ENCODE data around the gene FBXO45.
A peak's percentile ranks its signal among the peaks of the same experiment; 100 is the strongest.
"Not testable (repeated sequence)": the region's sequence is repeated elsewhere in the genome, so short reads cannot be mapped to it uniquely, and the experiment has no call there.

Gene FBXO45

DNA sequence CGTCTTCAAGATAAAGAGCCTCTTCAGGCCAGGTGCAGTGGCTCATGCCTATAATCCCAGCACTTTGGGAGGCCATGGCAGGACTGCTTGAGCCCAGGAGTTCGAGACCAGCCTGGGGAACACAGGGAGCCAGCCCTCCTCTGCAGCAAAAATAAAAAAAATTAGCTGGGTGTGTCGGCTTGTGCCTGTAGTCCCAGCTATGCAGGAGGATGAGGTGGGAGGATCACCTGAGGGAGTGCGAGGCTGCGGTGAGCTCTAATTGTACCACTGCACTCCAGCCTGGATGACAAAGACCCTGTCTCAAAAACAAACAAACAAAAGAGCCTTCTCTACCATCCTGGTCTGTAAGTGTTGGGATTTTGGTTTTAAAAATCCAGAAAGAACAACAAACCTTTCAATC, 11.2 kb upstream of the FBXO45 start:
- no peak for DNase-seq (ENCODE audit: low read depth)

DNA sequence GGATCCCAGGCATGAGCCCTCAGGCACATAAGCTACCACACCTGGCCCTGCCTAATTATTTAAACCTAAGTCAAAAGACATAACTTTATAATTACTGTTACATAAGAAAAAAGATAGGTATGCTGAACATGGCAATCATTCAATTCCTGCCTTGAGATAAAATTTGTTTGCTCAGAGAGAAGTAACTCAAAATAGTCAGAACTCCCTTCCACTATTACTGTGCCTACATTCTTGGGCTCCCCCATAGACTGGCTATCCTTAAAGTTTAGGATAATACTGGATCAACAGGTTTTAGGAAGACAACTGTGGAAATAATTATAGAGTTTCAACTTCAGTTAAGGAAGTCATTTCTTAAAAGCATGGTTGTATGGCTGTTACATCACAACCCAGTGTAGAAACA, 10.0 kb upstream of the FBXO45 start:
- DNase-seq (ENCODE audit: low read depth) = no peak

DNA sequence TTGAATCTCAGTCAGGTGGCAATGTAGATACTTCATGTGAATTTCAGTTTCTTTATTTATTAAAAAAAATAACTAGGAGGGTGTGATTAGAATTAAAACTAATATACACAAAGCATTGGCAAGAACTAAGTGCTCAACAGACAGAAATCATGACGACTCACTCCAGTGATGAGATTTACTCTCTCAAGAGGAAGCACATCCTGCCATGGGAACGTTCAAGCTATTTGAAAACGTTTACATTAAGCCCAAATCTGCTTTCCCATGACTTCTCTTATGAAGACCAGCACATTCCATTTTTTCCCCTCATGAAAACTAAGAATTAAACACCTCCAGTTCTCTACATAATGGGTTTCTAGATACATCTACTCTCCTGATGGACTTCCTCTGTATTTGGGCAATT, 8.6 kb upstream of the FBXO45 start:
- no peak for DNase-seq (ENCODE audit: low read depth)

DNA sequence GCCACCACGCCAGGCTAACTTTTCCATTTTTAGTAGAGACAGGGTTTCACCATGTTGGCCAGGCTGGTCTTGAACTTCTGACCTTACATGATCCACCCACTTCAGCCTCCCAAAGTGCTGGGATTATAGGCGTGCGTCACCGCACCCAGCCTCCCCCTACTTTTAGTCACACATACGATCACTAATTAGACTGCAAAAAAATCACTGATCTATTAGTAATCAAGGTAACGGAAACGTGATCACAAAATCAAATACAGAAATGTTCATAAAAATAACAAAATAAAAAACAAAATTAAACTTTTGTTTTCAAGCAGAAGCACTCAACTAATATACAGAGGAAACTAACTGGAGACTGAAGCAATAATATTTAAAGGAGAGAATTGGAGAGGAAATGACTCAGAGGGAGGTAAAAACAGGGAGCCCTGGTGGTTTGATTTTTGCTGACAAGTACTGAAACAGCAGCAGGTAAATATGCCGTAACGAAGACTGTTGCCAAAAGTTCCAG, 4.7 kb upstream of the FBXO45 start:
- DNase-seq (ENCODE audit: low read depth) = peak; percentile 36

DNA sequence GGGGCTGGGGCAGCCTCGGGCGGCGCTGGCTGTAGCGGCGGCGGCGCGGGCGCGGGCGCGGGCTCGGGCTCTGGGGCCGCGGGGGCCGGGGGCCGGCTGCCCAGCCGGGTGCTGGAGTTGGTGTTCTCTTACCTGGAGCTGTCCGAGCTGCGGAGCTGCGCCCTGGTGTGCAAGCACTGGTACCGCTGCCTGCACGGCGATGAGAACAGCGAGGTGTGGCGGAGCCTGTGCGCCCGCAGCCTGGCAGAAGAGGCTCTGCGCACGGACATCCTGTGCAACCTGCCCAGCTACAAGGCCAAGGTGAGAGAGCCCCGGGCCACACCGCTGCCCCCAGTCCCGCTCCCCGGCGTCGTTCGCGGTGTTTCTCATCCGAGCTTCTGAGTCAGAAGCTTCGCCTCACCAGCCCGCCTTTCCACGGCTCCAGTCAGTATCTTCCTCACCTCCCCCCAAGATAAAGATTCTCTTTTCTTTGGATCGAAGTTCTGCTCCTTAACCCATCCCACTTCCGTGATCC, 600 bp downstream of the FBXO45 start:
- DNase-seq (ENCODE audit: low read depth) = peak; percentile 41

DNA sequence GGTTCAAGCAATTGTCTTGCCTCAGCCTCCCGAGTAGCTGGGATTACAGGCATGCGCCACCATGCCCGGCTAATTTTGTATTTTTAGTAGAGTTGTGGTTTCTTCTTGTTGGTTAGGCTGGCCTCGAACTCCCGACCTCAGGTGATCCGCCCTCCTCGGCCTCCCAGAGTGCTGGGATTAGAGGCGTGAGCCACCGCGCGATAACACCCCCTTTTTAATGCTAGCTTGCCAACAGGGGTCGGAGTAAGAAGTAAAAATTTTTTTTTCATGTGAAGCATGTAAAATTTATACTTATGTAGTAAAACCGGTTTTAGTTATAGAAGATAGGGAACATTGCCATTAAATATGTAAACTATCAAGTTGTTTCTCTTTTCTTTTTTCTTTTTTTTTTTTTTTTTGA, 1.9 kb downstream of the FBXO45 start:
- DNase-seq (ENCODE audit: low read depth) = not testable (repeated sequence)

DNA sequence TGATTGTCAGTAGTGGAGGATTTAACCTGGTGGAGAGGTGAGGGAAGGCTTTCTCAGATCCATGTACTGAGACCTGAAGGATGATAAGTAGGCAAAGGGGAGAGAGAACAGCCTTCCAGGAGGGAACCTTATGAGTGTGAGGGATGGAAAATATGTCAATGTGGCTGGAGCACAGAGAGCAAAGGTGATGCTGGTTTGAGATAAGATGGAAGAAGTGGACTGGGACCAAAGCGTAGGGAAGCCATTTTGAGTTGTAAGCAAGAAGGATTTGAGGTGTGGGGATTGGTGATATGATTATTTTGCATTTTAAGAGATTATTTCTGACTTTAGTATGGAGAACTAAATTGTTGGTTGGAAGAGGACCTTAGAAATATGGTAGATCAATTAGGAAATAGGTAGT, 3.9 kb downstream of the FBXO45 start:
- no peak for DNase-seq (ENCODE audit: low read depth)

DNA sequence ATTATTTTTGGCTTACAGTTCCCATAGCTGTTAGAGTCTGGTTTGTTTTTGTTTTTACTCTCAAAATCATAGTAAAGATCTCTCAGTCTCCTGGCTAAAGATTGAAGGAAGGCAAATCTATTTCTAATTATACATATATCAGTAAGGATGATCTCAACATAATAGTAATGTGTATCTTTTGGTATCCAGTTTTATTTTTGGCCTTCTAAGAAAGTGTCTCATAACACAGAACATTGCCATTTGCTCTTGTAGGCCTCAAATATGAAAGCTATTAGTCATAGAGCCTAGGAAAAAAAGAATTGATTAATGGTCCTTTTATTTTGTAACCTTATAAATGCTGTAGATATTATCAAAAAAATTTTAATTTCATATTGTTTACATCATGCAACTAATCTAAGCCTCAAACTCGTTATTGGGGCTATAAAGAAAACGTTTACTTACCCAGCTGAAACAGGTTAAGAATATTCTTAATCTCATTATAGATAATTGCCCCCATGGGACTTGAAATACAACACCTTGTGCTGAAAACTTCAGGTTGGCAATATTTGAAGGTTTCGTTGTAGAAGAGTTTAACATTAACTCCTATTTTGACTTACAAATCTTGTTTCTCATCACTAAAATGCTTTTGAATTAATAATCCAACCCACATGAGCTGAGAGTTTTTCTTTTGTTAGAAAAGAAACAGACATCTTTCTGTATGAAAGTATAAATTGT, 16.7 kb downstream of the FBXO45 start:
- DNase-seq (ENCODE audit: low read depth) = no peak

DNA sequence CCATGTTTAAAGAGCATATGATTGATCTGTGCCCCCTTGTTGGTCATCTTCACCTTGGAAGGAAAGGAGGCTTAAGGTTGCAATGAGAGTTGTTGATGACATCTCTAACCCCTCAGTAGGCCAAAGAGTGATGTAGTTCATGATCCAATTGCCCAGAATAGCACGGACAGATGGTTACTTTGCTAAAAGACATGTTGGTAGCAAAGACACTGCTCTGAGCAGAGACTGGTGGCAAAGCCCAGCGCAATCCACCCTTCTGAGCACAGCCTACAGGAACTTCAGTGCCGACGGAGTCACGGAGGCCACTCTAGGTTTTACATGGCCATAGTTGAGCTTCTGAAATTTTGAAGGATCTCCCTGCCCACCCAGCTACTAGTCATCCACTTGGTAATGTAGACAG, 21.8 kb downstream of the FBXO45 start:
- no peak for DNase-seq (ENCODE audit: low read depth)

DNA sequence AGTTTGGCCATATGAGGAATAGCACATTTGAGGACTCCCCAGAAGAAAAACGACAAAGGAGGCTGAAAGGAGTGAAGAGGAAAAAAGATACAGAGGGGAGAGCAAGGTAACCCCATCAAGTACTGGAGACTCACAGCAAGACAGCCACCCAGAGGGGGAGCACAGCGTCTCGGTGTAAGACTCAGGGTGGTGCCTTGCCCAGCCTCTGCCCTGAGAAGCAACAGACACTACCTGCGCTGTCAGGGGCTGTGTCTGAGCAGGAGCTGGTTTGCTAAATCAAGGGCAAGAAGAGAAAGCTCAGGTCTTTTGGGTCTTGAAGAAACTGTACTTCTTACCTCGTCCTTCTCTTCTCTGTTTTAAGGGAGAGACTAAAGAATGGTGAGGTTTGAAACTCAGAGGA, 27.9 kb downstream of the FBXO45 start:
- no peak for DNase-seq (ENCODE audit: low read depth)

DNA sequence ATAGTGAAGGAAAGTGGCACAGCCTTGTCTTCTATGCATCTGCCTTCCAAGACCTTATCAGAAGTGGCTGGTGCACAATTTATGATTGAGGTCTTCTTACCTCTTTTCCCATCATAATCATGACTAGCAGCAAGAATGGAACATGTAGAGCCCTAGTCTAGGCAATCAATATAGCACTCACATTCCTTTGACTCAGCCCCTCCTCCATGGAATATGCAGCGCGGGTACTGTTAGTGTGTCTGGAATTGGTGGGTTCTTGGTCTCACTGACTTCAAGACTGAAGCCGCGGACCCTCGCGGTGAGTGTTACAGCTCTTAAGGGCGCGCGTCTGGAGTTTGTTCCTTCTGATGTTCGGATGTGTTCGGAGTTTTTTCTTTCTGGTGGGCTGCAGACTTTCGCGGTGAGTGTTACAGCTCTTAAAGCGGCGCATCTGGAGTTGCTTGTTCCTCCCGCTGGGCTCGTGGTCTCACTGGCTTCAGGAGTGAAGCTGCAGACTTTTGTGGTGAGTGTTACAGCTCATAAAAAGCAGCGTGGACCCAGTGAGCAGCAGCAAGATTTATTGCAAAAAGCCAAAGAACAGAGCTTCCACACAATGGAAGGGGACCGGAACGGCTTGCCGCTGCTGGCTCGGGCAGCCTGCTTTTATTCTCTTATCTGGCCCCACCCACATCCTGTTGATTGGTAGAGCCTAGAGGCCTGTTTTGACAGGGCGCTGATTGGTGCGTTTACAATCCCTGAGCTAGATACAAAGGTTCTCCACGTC, 29.7 kb downstream of the FBXO45 start:
- DNase-seq (ENCODE audit: low read depth) = peak; percentile 17

DNA sequence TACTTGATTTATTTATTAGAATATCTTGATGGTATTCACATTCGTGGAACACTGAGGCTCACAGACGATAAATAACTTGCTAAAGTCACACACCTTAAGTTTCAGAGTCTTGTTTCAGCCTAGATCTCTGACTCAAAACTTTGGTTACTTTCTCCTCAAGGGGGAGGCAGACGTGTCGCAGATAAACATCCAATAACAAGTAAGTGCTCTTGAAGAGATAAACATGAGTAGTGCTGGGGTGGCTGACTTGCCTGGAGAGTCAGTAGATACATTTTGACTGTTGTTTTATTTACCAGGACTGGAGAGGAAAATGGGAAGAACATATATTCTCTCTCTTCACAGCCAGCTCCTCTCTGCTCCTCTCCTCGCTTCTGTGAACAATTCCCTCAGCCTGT, 31.3 kb downstream of the FBXO45 start:
- no peak for DNase-seq (ENCODE audit: low read depth)

DNA sequence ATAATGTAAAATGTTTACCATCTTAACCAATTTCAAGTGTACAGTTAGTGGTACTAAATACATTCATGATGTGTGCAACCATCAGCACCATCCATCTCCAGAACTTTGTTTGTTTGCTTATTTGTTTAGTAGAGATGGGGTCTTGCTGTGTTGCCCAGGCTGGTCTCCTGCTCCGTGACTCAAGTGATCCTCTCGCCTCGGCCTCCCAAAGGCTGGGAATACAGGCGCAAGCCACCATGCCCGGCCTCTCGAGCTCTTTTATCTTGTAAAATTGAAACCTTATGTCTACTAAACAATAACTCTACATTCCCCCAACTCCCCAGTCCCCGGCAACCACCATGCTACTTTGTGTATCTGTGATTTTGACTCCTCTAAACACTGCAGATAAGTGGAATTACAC, 31.9 kb downstream of the FBXO45 start:
- DNase-seq (ENCODE audit: low read depth) = no peak

DNA sequence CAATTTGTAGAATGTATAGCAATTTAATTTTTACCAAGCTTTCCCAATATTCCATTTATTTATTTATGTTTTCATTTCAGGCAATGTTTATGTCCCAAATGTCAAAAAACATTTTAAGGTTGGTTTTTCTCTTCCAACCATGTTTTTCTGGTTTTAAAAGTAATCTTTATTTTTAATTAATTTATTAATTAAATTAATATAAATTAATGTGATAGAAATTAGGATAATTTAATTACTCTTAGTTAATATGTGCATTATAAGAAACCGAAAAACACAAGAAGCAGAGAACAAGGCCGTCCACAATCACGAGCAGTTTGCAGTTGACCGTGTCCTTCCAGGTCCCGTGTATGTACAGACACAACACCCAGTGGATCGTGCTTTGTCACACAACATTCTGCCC, 34.2 kb downstream of the FBXO45 start:
- DNase-seq (ENCODE audit: low read depth) = no peak

DNA sequence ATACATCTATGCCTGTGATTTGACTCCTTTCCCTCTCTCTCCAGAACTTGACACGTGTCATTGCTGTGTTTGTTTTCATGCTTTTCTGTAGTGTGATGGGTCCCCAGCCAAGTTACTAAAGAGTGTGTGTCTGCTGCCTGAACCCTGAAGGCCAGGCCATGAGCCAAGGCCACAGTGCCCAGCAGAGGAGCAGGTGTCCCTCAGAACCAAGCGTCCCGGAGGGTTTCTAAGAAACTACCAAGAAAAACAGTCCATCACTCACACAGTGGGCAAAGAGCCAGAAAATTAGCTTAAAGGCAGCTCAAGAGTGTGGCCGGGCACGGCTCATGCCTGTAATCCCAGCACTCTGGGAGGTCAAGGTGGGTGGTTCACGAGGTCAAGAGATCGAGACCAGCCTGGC, 35.2 kb downstream of the FBXO45 start:
- DNase-seq (ENCODE audit: low read depth) = no peak

DNA sequence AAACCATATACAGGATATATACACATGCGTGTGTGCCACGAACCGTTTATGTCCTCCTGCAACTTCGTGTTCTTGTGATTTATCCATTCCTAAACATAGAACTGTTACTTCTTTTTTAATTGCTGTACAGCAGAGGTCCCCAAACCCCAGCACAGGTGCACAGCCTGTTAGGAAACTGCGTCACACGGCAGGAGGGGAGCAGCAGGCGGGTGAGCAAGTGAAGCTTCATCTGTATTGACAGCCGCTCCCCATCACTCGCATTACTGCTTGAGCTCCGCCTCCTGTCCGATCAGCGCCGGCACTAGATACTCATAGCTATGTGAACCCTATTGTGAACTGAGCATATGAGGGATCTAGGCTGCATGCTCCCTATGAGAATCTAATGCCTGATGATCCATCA, 36.1 kb downstream of the FBXO45 start:
- DNase-seq (ENCODE audit: low read depth) = peak; percentile 34

DNA sequence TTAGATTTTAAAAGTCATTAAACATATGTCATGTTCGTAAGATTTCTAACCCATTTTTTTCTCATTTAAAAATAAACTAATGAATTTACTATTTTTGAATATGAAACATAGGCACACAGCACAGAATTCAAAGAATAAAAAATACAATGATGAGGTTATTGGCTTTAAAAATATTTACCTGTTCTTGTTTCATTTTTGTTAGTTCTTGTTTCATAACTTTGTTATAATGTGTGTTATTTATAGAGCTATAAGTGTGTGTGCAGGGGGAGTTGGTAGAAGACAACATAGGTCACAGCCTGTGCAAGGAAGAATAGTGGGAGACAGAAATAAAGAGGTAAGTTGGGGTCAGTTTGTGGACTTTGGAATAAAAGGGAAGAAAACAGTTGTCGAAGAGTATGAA, 40.2 kb downstream of the FBXO45 start:
- DNase-seq (ENCODE audit: low read depth) = no peak

DNA sequence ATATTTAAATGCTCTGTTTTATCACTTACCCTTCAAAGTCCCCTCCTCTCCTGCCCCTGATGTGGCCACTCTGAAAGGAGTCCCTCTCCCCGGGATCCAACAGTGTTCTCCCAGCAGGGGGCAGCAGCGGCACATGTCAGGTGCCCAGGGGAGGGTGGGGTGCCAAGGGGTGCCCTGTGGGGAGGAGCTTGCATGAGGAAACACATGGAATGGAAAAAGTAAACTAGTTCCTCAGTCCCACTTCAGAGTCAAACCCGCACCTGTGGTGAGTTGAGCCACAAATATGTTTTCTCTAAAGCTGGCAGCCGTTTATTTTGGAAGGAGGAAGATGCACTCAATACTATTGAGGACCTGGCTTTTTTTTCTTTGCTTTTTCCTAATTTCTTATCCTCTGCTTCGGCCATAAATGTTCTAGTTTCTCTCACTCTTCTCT, 40.9 kb downstream of the FBXO45 start:
- DNase-seq (ENCODE audit: low read depth) = peak; percentile 78

DNA sequence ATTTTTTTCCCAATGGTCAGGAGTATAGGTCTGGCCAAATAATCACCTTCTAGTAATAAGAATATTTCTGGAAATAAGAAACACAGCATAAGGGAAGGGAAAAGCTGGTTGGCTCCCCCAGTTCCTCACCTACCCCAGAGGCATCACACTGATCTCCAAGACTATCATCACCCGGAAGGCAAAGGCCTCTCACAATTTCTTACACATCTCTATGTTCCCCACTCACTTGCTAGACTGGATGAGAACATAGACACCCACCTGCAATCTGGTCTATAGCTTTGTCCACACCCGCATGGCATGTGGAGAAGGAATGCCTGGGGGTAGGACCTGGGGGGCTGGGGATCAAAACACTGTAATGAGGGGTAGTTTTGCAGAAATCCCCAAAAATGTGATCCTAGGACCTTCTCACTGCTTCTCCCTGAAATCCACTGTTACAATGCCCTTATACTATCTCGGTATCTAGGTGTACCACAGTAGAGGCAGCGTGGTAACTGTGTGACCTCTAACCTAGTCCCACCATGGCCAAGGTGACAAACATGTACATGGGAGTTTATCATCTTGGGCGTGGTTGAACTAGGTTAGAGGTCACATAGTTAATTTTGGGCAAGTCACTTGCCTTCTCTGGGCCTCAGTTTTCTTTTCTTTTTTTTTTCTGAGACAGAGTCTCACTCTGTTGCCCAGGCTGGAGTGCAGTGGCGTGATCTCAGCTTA, 41.5 kb downstream of the FBXO45 start:
- DNase-seq (ENCODE audit: low read depth) = no peak

DNA sequence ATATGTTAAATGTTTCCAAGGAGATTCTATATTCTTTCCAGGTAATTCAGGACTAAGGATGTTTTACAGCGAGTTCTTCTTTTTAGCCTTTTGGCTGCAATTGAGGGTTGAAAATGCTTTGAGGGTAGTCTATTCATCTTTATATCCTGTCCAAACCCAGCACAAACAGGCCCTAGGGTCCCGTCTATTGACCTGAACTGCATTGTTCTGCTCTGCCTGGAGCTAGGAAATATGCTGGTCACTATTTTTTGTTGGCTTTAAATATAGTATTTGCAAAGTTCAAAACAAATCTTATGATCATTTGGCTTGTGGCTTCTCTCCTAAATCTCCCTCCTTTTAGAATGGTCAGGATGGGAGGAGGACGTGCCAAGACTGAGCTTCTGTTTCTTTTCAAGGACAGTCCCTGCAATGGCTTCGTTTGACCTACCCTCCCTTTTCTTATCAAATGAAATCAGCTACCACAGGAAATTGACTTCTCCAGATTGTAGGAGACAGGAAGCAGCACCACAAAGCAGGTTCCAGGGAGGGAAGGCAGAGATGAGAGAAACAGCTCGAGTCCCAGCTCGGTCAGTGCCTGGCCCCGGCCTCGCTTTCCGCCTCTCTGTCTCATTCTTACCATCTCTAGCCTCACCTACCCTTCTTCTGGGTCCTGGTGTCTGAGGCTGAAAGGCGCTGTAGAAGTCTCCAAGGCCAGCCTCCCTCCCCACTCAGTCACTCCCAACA, 43.5 kb downstream of the FBXO45 start:
- DNase-seq (ENCODE audit: low read depth) = no peak

DNA sequence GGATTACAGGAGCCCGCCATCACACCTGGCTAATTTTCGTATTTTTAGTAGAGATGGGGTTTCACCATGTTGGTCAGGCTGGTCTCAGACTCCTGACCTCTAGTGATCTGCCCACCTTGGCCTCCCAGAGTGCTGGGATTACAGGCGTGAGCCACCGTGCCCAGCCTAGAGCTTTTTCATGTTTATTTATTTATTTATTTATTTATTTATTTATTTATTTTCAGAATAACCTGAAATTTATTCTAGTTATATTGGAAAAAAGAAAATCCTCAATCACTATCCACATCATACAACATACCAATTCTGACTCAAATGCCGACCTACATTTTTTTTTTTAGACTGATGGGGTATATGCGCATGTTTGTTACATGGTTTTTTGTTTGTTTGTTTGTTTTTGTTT, 46.8 kb downstream of the FBXO45 start:
- DNase-seq (ENCODE audit: low read depth) = not testable (repeated sequence)

DNA sequence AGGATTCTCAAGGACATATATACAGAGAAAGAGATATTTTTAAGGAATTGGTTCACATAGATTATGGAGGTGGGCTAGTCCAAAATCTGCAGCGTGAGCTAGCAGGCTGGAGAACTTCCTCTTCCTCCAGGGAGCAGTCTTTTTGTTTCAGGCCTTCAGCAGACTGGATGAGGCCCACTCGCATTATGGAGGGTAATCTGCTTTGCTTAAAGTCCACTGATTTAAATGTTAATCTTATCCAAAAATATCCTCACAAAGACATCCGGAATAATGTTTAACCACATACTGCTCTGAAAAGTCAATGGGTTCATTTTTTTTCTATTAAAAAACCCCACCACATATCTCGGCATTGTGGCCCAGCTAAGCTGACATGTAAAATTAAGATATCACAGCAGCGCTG, 48.8 kb downstream of the FBXO45 start:
- no peak for DNase-seq (ENCODE audit: low read depth)
